GM19043 (cell line): ENCODE results near the gene SPRR2B.
"Not testable (repeated sequence)": the region's sequence is repeated elsewhere in the genome, so short reads cannot be mapped to it uniquely, and the experiment has no call there.

ENCODE experiments used
- ATAC-seq: cut with Tn5 transposase; IDR thresholded peaks from one replicate; pipeline ENCODE4 v1.9.1; 2021; ENCODE audit warnings: low read depth; ENCODE audit not compliant: unreplicated experiment

Gene SPRR2B

DNA sequence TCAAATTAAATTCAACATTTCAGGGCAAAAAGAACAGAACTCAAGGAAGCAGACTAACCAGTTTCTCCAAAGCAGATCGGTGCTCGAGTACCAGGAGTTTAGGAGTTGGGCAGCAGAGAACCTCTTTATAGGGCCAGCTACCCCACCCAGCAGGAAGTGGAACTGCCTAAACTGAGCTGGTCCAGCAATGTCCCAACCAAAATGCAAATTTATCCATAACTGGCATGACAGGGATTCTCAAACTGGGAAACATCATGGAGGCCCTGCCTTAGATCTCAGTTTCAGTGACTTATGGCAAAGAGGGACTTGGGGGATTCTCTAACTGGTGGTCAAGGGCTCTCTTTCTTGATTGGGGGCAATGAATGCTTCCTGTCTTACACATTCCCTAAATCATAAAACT, at the start of gene SPRR2B:
SPRR2B (minus strand) TSS at position 101 of the 400 bp plus-strand sequence. CDS start 772 bp downstream, outside the sequence.
- ATAC-seq, result no peak

DNA sequence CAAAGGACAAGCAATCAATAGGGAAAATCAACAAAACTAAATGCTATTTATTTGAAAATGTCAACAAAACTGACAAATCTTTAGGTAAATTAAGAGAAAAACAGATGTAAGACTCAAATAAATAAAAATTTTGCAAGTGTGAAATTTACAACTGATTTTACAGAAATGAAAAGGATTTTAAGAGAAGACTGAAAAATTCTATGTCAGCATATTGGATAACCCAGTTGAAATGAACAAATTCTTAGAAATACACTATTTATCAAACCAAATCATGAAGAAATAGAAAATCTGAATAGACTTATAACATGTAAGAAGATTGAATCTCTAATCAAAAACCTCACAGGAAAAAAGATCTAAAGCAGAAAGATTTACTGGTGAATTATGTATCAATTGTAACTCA, 49.5 kb upstream of the SPRR2B start:
- no peak for ATAC-seq

DNA sequence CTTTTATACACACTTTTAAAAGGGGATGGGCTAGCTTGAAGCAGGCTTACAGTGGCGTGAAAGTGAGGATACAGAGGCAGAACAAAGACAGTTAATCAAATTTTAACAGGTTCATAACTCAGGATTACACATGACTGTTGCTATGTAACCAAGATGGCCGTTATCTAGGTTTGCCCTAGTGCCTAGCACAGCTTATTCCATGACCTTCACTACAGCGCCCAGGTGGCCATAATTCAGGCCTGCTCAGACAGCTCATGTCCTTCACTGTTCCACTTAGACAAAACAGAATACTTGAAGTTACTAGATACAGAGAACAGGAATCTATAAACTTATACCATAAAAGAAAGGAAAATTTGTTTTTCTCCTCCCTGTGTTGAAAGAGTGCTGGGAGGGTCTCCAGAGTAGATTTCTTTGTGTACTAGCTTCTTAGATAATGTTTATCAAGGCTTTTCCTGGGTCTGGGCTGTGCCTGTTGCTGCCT, 48.1 kb upstream of the SPRR2B start:
- ATAC-seq, result no peak

DNA sequence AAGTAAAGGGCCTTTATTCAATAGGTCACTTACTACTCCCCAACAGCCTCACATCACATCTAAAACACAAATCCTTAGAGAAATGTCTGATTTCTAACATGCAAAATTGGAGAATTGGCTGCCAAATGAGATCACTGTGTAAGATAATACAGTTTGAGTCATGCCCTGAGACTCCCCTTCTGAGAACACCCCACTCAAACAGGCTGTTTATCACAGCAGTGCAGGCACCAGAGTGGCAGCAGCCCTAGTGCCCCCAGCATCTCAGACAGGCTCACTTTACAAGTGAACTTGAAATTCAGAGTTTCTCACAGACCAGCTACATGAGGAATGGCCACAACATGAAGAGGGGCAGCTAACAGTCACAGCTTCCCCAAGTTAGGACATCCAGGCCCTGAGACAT, 43.9 kb upstream of the SPRR2B start:
- not testable (repeated sequence) for ATAC-seq

DNA sequence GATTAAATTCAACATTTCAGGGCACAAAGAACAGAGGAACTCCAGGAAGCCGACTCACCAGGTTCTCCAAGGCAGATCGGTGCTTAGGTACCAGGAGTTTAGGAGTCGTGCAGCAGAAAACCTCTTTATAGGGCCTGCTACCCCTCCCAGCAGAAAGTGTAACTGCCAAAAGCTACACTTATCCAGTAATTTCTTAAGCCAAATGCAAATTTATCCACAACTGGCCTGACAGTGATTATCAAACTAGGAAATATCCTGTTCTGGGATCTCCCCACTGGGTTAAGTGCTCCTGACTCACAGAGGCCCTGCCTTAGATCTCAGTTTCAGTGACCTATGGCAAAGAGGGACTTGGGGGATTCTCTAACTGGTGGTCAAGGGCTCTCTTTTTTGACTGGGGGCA, 42.0 kb upstream of the SPRR2B start, which contains the start of gene SPRR2F:
SPRR2F (minus strand) TSS at position 101 of the 400 bp plus-strand sequence. CDS start 783 bp downstream, outside the sequence.
- ATAC-seq, result no peak

DNA sequence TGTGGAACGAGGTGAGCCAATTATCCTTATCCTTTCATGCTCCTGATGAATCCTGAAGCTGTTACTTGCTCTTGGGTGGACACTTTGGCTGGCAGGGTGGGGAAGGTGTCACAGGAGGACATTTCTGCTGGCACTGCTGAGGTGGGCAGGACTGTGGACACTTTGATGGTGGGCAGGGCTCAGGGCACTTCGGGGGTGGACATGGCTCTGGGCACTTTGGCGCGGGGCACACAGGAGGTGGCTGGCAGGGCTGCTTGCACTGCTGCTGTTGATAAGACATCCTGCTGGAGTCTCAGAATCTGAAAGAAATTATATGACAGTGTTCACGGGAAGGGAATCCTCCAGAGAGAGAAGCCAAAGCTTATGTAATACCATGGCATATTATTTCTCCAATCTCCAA, 41.0 kb upstream of the SPRR2B start:
- ATAC-seq, result not testable (repeated sequence)

DNA sequence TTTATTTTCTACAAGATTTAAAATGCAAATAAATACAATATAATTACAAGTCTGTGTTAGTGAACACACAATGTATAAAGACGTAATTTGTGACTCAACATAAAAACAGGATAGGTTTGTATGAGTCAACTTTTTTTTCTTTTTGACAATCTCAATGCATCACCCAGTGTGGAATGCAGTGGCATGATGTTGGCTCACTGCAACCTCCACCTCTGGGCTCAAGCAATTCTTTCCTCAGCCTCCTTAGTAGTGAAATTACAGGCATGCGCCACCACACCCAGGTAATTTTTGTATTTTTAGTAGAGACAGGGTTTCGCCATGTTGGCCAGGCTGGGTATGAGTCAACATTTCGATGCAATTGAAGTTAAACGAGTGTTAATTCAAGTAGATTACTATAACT, 28.8 kb upstream of the SPRR2B start:
- no peak for ATAC-seq

DNA sequence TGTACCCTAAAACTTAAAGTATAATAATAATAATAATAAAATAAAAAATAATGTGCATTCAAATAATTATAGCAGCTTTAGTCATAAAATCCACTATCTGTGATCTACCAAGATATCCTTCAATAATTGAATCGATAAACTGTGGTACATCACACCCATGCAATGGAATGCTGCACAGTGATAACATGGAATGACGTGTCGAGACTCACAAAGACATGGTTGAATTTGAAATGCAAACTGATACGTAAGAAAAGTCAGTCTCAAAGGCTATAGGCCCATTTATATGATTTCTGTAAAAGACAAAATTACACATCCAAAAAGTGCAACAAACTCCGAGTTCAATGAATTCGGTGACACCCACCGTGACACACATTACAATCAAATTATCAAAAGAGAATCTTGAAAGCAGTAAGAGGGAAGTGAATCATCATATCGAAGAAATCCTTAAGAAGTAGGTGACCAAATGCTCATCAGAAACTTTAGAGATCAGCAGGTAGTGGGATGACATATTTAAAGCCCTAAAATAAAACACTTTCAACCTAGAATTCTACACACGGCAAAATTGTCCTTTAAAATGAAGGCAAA, 28.1 kb upstream of the SPRR2B start:
- ATAC-seq, result no peak

DNA sequence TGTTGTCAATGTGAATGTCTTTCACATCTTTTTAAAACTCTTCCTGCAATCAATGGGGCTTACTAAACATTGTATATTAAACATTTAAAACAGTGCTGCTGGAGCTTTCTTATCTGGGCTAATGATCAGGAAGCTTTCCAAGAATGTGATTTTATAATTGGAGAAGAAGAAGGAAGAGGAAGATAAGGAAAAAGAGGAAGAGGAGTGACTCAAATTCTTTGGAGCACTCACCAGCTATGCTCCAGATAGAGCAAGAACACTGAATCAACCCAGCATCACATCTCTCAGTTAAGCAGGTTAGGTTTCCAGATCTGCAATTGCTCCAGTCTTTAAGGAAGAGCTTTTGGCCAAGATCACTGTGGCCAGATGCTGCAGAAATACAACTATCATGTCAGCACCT, 24.4 kb upstream of the SPRR2B start:
- no peak for ATAC-seq

DNA sequence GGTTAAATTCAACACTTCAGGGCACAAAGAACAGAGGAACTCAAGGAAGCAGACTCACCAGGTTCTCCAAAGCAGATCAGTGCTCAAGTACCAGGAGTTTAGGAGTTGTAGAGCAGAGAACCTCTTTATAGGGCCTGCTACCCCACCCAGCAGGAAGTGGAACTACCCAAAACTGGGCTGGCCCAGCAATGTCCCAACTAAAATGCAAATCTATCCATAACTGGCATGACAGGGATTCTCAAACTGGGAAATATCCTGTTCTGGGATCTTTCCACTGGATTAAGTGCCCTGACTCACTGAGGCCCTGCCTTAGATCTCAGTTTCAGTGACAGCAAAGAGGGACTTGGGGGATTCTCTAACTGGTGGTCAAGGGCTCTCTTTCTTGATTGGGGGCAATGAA, 23.0 kb upstream of the SPRR2B start, which contains the start of gene SPRR2E:
SPRR2E (minus strand) TSS at position 101 of the 400 bp plus-strand sequence. CDS start 775 bp downstream, outside the sequence.
- ATAC-seq, result no peak

DNA sequence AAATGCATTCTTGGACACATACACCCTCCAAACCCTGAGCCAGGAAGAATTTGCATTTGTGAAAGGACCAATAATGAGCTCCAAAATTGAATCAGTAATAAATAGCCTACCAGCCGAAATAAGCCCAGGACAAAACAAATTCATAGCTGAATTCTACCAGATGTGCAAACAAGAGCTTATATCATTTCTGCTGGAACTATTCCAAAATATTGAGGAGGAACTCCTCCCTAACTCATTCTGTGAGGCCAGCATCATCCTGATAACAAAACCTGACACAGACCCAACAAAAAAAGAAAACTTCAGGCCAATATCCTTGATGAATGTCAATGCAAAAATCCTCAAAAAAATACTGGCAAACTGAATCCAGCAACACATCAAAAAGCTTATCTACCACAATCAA, 16.2 kb upstream of the SPRR2B start:
- no peak for ATAC-seq

DNA sequence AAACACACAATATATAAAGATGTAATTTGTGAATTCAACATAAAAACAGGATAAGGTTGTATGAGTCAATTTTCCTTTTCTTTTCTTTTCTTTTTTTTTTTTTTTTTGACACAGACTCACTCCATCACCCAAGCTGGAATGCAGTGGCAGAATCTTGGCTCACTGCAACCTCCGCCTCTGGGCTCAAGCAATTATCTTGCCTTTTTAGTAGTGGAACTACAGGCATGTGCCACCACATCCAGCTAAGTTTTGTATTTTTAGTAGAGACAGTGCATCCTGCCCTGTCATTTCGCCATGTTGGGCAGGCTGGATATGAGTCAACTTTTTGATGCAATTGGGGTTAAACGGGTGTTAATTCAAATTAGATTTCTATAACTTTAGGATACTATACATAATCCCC, 10.3 kb upstream of the SPRR2B start:
- ATAC-seq, result no peak

DNA sequence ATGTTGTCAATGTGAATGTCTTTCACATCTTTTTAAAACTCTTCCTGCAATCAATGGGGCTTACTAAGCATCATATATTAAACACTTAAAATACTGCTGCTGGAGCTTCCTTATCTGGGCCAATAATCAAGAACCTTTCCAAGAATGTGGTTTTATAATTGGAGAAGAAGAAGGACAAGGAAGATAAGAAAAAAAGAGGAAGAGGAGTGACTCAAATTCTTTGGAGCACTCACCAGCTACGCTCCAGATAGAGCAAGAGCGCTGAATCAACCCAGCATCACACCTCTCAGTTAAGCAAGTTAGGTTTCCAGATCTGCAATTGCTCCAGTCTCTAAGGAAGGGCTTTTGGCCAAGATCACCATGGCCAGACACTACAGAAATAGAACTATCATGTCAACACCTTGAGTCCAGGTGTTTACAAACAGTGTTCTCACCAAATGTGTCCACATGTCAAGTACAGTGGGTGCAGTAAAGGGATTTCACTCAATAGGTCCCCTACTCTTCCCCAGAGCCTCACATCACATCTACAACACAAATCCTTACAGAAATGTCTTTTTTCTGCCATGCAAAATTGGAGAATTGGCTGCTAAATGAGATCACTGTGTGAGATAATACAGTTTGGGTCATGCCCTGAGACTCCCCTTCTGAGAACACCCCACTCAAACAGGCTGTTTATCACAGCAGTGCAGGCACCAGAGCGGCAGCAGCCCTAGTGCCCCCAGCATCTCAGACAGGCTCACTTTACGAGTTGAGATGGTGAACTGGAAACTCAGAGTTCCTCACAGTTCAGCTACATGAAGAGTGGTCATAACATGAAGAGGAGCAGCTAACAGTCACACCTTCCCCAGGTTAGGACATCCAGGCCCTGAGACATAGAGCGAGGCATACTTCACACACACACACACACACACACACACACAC, 1.7 kb upstream of the SPRR2B start:
- ATAC-seq, result no peak

DNA sequence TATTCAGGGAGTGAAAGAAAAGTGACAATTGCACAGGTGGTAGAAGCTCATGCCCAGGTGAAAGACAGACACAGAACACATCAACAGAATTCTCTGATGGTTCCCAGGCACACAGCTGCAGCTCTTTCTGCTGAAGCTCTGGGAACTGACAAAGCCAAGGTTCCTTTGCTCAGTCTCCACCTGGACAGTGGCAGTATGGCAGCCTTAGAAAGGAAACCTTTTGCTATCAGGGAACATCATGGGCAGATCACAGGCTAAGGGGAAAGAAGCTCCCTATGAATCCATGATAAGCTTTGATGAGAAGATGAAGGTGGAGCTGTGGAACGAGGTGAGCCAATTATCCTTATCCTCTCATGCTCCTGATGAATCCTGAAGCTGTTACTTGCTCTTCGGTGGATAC, 1.2 kb downstream of the SPRR2B start:
- no peak for ATAC-seq

DNA sequence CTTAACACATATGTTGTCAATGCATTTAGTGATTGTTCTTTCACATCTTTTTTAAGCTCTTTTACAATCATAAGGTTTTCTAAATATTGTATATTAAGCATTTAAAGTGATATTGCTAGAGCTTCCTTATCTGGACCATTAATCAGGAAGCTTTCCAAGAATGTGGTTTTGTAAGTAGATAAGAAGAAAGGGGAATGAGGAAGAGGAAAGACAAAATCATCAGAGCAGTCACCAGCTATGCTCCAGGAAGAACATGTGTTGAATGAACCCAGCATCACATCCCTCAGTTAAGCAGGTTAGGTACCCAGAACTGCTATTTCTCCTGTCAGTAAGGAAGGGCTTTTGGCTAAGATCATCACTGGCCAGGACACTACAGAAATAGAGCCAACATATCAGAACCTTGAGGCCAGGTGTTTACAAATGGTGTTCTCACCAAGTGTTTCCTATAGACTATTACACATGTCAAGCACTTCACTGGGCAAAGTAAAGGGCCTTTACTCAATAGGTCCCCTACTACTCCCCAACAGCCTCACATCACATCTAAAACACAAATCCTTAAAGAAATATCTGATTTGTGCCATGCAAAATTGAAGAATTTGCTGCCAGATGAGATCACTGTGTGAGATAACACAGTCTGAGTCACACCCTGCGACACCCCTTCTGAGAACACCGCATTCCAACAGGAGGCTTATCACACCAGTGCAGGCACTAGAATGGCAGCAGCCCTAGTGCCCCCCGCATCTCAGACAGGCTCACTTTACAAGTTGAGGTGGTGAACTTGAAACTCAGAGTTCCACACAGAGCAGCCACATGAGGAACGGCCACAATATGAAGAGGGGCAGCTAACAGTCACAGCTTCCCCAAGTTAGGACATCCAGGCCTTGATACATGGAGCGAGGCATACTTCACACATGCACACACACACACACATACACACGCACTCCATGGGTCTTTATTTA, 12.3 kb downstream of the SPRR2B start:
- no peak for ATAC-seq

DNA sequence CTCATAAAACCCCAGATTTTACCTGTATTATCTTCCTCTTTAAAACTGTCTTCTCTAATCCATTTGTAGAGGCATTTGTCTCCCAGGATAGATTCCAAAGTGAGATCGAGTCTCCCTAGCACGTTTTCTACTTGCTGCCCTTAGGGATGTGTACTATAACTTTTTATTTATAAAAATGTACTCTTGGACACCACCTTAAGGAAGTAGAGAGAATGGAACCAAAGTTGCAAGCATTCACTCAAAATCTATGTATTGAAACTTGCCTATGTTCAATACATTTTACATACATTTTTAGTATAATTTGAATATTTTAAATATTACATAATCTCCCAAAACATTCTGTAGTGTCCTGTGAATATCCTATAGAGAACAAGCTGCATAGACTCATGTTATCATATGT, 13.3 kb downstream of the SPRR2B start:
- ATAC-seq, result no peak

DNA sequence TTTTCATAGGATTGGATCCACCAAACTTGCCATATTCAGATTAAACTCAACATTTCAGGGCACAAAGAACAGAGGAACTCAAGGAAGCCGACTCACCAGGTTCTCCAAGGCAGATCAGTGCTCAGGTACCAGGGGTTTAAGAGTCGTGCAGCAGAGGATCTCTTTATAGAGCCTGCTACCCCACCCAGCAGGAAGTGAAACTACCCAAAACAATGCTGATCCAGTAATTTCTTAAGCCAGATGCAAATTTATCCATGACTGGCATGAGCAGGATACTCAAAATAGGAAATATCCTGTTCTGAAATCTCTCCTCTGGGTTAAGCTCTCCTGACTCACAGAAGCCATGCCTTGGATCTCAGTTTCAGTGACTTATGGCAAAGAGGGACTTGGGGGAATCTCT, 14.0 kb downstream of the SPRR2B start, which contains the start of gene SPRR2A:
SPRR2A (minus strand) TSS at position 138 of the 400 bp plus-strand sequence. CDS start 777 bp downstream, outside the sequence.
- no peak for ATAC-seq

DNA sequence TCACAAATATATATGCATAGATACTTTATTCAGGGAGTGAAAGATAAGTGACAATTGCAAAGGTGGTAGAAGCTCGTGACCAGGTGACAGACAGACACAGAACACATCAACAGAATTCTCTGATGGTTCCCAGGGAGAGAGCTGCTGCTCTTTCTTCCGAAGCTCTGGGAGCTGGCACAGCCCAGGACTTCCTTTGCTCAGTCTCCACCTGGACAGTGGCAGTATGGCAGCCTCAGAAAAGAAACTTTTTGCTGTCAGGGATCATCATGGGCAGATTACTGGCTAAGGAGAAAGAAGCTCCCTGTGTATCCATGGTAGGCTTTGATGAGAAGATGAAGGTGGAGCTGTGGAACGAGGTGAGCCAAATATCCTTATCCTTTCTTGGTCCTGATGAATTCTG, 15.3 kb downstream of the SPRR2B start:
- ATAC-seq, result not testable (repeated sequence)

DNA sequence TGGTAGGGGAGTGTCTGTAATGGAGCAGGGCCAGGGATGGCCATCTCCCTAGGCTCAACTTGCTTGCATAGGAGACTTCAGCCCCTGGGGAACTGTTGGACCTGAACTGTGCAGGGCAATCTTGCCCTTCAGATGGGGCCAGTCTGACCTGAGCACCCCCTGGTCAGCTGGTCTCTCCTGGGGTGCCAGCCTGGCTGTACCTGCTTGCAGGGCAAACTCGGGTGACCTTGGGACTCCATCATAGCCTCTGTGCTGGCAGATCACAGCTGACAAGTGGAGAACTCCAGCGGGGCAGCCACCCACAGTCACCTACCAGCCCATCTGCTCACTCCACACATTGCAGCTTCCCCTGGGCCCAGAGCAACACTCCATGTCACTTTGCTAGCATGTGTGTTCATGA, 22.2 kb downstream of the SPRR2B start:
- ATAC-seq, result no peak

DNA sequence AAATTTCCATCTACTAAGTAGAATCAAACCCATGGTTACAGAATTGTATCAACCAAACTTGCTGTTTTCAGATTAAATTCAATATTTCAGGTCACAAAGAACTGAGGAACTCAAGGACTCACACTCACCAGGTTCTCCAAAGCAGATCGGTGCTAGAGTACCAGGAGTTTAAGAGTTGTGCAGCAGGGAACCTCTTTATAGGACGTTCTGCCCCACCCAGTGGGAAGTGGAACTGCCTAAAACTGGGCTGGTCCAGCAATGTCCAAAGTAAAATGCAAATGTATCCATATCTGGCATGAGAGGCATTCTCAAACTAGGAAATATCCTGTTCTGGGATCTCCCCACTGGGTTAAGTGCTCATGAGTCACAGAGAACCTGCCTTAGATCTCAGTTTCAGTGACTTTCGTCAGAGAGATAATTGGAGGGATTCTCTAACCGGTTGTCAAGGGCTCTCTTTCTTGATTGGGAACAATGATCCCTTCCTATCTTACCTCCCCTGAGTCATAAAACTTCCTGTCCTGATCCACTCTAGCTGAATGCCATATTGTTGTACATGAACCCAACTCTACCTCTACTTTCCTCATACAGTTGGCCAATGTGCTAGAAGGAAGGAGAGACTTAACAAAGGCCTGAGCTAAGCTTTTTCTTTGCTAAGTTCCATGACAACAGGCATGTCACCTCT, 30.3 kb downstream of the SPRR2B start, which contains the start of gene SPRR2D:
SPRR2D (minus strand) TSS at position 171 of the 682 bp plus-strand sequence. CDS start 774 bp downstream, outside the sequence.
- ATAC-seq, result no peak
